Left lung (tissue), 14 donors: ENCODE data around the gene AQP12A. TPM values are rescaled to one million over a fixed set of nuclear protein-coding genes. Genes with fewer than 3 reads are reported as not detected.
"Not testable (repeated sequence)": the region's sequence is repeated elsewhere in the genome, so short reads cannot be mapped to it uniquely, and the experiment has no call there.

Experiments
- ATAC-seq: fragments of 200-7000 bp; cut with Tn5 transposase; one replicate; pipeline ENCODE4 v1.9.1; 2020; ENCODE audit warnings: moderate library complexity
- DNase-seq, 4 donors: peaks; one replicate each; pipeline ENCODE4 v3.0.0-alpha.2; 2013 to 2020
- H3K27ac ChIP-seq, 2 donors: fragments of 200-600 bp; sonication (generic) in 1 of 2; one replicate each; pipeline versions ENCODE4 v1.5.0 to v1.8.0; 2020 to 2021
- H3K27me3 ChIP-seq, 2 donors: fragments of 200-600 bp; sonication (generic) in 1 of 2; one replicate each; pipeline versions ENCODE4 v1.5.0 to v1.8.0; 2020 to 2021
- H3K36me3 ChIP-seq, 2 donors: fragments of 200-600 bp; sonication (generic) in 1 of 2; one replicate each; pipeline versions ENCODE4 v1.5.0 to v1.8.0; 2020 to 2021
- H3K4me1 ChIP-seq, 2 donors: fragments of 200-600 bp; one replicate each; pipeline ENCODE4 v1.8.0; 2021
- H3K4me3 ChIP-seq, 2 donors: fragments of 200-600 bp; sonication (generic) in 1 of 2; one replicate each; pipeline versions ENCODE4 v1.5.0 to v1.8.0; 2020 to 2021; ENCODE audit warnings: mild to moderate bottlenecking in 1 of 2
- H3K9me3 ChIP-seq, 2 donors: fragments of 200-600 bp; sonication (generic) in 1 of 2; one replicate each; pipeline versions ENCODE4 v1.5.0 to v1.8.0; 2020 to 2021
- CTCF ChIP-seq, 2 donors: fragments of 200-600 bp; sonication (generic) in 1 of 2; IDR thresholded peaks; one replicate each; pipeline versions ENCODE4 v1.5.0 to v1.8.0; 2021; ENCODE audit warnings: antibody characterized with exemption in 2 of 2
- intact Hi-C, 2 donors: fragments of 100-400 bp; cut with DNase I; formaldehyde crosslinking; loops; one replicate each; pipeline versions ENCODE4 v1.11.2 to v1.14.2; 2022
- long read RNA-seq, 12 donors: library from polyadenylated mRNA in 2 of 12; unstranded in 2 of 12; transcript quantifications; one replicate each; pipeline ENCODE4 v2.0.0 and lab custom pipeline, GENCODE V29; 2019 to 2026
- polyA plus RNA-seq, 6 donors: library from polyadenylated mRNA; unstranded; fragments of 120-200 nt; gene quantifications; one replicate each; pipeline ENCODE4 v1.2.1, GENCODE V29; 2013; ENCODE audit not compliant: insufficient read length in 6 of 6
- total RNA-seq, 2 donors: library from RNA; stranded (reverse); fragmentation: NEBNext Ultra II Directional; extraction: Animal tissue kit (Norgen Biotek cat#: 25700); gene quantifications; one replicate each; pipeline ENCODE4 v1.2.1, GENCODE V29; 2021
- donor health status: DM: no; HTN: yes; CAD: no.
- donor health status: DM: no; HTN: no; CAD: no.

The AQP12A gene, protein sequence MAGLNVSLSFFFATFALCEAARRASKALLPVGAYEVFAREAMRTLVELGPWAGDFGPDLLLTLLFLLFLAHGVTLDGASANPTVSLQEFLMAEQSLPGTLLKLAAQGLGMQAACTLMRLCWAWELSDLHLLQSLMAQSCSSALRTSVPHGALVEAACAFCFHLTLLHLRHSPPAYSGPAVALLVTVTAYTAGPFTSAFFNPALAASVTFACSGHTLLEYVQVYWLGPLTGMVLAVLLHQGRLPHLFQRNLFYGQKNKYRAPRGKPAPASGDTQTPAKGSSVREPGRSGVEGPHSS
- total RNA-seq: not detected
- polyA plus RNA-seq: not detected
- long read RNA-seq, donor 1: 0 reads
- long read RNA-seq, donor 2: 0 reads
- long read RNA-seq, donor 3: 0 reads
- long read RNA-seq, donor 4: 0 reads
- long read RNA-seq, donor 5: 0 reads
- long read RNA-seq, donor 6: 0 reads
- long read RNA-seq, donor 7: 0 reads
- long read RNA-seq, donor 8: 0 reads
- long read RNA-seq, donor 9: 0 reads
- long read RNA-seq, donor 10: 0 reads
- long read RNA-seq, donor 11: 0 reads
- long read RNA-seq, donor 12: 0 reads

- peaks cover 0 to 11% of the 10 kb centered on the region in 2 donors for H3K27me3 ChIP-seq
- intact Hi-C loops, H3K4me1 ChIP-seq, ATAC-seq, H3K9me3 ChIP-seq, H3K27ac ChIP-seq, H3K36me3 ChIP-seq, H3K4me3 ChIP-seq: not testable (repeated sequence)
- DNase-seq: peak in 1 of 4 donors; percentile 70
These were observed at the start of gene AQP12A for GRCh38 chr2:240691631-240692420. AQP12A (plus strand) TSS chr2:240691866; CDS start chr2:240691914, 48 bp downstream.

DNA sequence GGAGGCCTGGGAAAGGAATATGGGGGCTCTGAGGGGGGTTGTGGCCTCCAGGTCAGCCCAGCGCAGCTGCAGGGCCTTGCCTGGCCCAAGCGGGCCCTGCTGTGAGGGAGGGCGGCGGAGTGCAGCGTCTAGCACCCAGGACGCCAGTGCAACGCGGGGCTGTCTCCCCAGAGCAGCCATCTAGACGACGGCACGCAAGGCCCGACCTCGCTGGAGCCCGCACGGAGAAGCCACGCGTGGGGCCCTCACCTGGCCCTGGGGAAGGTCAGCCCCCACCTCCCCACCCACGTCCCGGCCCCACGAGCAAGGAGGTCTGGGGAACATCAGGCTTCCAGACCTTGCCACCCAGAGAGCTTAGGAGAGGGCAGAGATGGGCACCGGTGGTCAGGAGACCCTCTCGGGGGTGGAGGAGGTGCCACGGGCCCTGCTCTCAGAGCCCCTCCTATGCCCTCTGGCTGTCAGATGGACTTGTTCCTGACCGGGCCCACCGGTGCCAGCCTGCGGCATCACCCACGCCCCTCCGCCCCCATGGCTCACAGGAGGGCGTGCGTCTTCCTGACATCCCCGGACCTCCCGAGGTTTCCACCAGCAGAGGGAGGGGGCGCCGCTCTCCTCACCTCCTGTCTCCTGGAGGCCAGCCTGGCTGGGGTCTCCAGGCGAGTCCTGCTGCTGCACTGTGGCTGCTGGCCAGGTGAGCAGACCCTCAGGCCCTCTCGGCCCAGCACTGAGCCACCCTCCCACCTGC, 49.4 kb upstream of the AQP12A start:
- Histone ChIP-seq H3K4me3 (no peak overlapping the region), H3K4me1 (no peaks in the 10 kb centered on the region), H3K9me3 (no peaks in the 10 kb centered on the region), H3K27me3 (peaks cover 0 to 48% of the 10 kb centered on the region in 2 donors), H3K36me3 (no peaks in the 10 kb centered on the region), H3K27ac (no peak overlapping the region)
- ATAC-seq (no peak), DNase-seq (peak in 2 of 4 donors; percentile 22 to 68)
- intact Hi-C loops: no loop called here
- TF ChIP-seq CTCF (IDR thresholded peaks at IDR 0.05): no peak

DNA sequence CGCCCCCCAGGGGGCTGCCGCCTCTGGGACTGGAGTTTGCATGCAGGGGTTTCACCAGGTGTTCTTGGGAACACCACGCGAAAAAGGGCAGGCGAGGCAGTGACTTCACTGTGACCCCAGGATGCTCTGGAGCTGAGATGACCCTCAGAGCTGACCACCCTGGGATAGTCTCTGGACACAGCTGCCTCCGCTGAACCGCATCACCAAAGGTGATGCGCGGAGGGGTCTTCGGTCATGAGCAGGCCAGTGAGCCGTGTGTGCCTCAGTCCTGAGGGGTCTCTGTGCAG, 48.9 kb upstream of the AQP12A start:
- Histone ChIP-seq H3K4me1 (no peaks in the 10 kb centered on the region), H3K4me3 (no peak overlapping the region), H3K27me3 (peaks cover 0 to 53% of the 10 kb centered on the region in 2 donors), H3K27ac (no peak overlapping the region), H3K9me3 (no peaks in the 10 kb centered on the region), H3K36me3 (no peaks in the 10 kb centered on the region)
- intact Hi-C loops: no loop called here
- ATAC-seq: no peak
- TF ChIP-seq CTCF (IDR thresholded peaks at IDR 0.05): no peak
- DNase-seq: peak in 1 of 4 donors; percentile 25

DNA sequence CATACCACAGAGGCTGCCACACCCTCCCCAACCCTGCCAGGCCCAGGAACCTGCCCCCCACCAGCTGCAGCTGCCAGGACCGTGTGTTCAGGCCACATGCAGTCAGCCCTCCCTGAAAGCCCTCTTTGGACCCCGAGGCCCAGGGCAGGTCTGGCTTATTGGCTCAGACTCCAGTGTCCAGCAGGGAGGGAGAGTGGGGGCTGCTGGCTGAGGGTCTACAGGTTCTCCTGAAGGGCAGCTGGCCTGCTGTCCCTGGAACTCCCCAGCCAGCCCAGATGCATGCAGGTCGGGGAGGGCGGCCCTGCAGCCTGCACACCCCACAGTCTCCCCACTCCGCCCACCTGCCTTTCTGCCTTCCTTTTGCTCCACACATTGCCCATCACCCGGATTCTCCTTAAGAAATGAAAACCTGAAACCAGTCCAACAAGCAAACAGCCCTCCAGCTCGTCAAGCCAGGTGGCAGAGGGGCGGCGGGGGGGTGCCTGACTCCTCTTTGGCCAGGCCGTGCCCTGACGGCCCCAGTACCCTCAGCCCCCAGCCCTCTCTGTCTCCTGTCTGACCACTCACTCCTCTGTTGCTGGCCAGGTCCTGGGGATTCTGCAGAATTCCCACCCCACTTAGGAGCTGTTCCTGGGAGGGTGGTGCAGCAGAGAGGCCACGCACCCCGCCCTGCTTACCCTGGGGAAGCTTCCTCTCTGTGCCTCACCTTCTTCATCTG, 48.4 kb upstream of the AQP12A start:
- TF ChIP-seq CTCF (IDR thresholded peaks at IDR 0.05): no peak
- intact Hi-C loops: no loop called here
- no peak overlapping the region for H3K4me3 ChIP-seq
- ATAC-seq (no peak), DNase-seq (peak in 2 of 4 donors; percentile 25 to 55)
- no peaks in the 10 kb centered on the region for H3K36me3 ChIP-seq
- no peaks in the 10 kb centered on the region for H3K4me1 ChIP-seq
- no peaks in the 10 kb centered on the region for H3K9me3 ChIP-seq
- H3K27me3 ChIP-seq: peaks cover 0 to 58% of the 10 kb centered on the region in 2 donors
- no peak overlapping the region for H3K27ac ChIP-seq

DNA sequence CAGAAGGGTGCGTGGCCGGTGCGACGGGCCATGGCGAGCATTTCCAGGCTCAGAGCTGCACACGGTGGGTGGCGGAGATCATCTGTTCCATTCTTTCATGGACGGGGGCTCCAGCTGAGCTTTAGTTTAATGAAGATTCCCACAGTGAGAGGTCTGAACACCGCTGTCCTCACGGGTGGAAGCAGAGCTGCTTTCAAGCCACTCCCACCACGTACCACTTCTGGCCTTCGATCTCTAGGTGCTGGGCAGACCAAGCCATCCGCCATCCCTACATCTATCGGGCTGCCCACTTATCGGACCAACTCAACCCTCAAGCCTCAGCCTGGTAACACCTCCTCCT, 47.9 kb upstream of the AQP12A start:
- ATAC-seq (no peak), DNase-seq (no peak)
- TF ChIP-seq CTCF (IDR thresholded peaks at IDR 0.05): no peak
- intact Hi-C loops: no loop called here
- Histone ChIP-seq H3K27ac (no peak overlapping the region), H3K9me3 (no peaks in the 10 kb centered on the region), H3K36me3 (no peaks in the 10 kb centered on the region), H3K27me3 (peaks cover 2 to 64% of the 10 kb centered on the region in 2 donors), H3K4me3 (no peak overlapping the region), H3K4me1 (no peaks in the 10 kb centered on the region)
